ENCODE measurements around the gene FDXR. TPM values are rescaled to one million over a fixed set of nuclear protein-coding genes. Genes with fewer than 3 reads are reported as not detected.

The FDXR gene
- total RNA-seq, 5 donors from 2014 or later (not counting 1 experiment from before 2014, with no cell fraction given) = 4.2 to 20.7 (median 15.3) TPM

DNA sequence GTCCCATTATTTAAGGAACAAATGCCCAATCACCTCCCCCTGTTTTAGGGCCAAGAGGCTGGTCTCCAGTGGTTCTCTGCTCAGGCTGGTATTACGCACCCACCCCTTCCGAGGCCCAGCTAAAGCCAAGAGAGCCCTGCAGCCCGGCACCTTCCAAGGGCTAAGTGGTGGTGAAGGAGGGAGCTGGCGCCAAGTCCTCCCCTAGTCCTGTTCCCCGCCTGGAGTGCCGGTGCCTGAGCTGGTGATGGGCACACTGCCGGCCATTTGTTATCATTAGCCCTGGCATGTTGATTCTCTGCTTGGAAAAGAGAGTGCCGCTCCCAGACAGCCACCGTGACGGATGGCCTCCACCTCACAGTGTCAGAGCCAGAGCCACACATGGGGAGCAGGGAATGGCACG is 45.0 kb downstream of the FDXR start:
- Mint-ChIP-seq H3K27me3 (no peaks in the 10 kb centered on the region), H3K27ac (no peak overlapping the region), H3K9me3 (no peaks in the 10 kb centered on the region), H3K4me1 (no peaks in the 10 kb centered on the region), H3K4me3 (no peak overlapping the region), H3K36me3 (peaks cover 42% of the 10 kb centered on the region)
- POLR2A ChIA-PET = no interaction called here
- H3K27me3 ChIP-seq (replicated peaks in 1 of 2; ENCODE audit: control insufficient read depth in 2 of 2, extremely low read depth in 1 of 2, insufficient read depth in 2 of 2, low read length in 1 of 2) = no peaks in the 10 kb centered on the region
- no peak for ATAC-seq (replicated peaks in 1 of 4)
- CTCF ChIA-PET = no interaction called here
- no peaks in the 10 kb centered on the region for H3K9me3 ChIP-seq
- H3K36me3 ChIP-seq (ENCODE audit: control insufficient read depth in 2 of 2, extremely low read depth in 1 of 2, insufficient read depth in 1 of 2, low read length in 1 of 2) = peaks cover 21 to 43% of the 10 kb centered on the region in 2 donors
- WGBS (ENCODE audit: insufficient coverage) = 100% methylated on average over 9 of the region's 11 CpGs
- no peak for DNase-seq
- no peak overlapping the region for H3K4me3 ChIP-seq (ENCODE audit: control insufficient read depth in 1 of 2, extremely low read depth in 1 of 2, low read length in 1 of 2)
- no peaks in the 10 kb centered on the region for H3K4me1 ChIP-seq (ENCODE audit: control insufficient read depth in 1 of 2, extremely low read depth in 1 of 2, insufficient read depth in 2 of 2, low read length in 2 of 2)
- H3K27ac ChIP-seq (ENCODE audit: low read length) = no peak overlapping the region

GRCh38 chr17:74825952-74826719 is 46.7 kb downstream of the FDXR start:
- Mint-ChIP-seq H3K9me3 (no peaks in the 10 kb centered on the region), H3K4me1 (no peaks in the 10 kb centered on the region), H3K27me3 (no peaks in the 10 kb centered on the region), H3K36me3 (peaks cover 37% of the 10 kb centered on the region), H3K4me3 (no peak overlapping the region), H3K27ac (no peak overlapping the region)
- 93% methylated on average over 4 of the region's 9 CpGs for WGBS (ENCODE audit: insufficient coverage)
- CTCF ChIA-PET = interaction anchor here in 1 of 2 donors (0.5 kb wide), 1 partner anchor 534 kb away, joined by 5 read pairs; no protein-coding TSS in a partner anchor
- no peak overlapping the region for H3K27ac ChIP-seq (ENCODE audit: low read length)
- no peaks in the 10 kb centered on the region for H3K9me3 ChIP-seq
- H3K36me3 ChIP-seq (ENCODE audit: control insufficient read depth in 2 of 2, extremely low read depth in 1 of 2, insufficient read depth in 1 of 2, low read length in 1 of 2) = peaks cover 20 to 52% of the 10 kb centered on the region in 2 donors
- H3K4me1 ChIP-seq (ENCODE audit: control insufficient read depth in 1 of 2, extremely low read depth in 1 of 2, insufficient read depth in 2 of 2, low read length in 2 of 2) = no peaks in the 10 kb centered on the region
- POLR2A ChIA-PET = interaction anchor here in 1 of 2 donors (0.5 kb wide), 1 partner anchor 639 kb away, joined by 4 read pairs; no protein-coding TSS in a partner anchor
- H3K4me3 ChIP-seq (ENCODE audit: control insufficient read depth in 1 of 2, extremely low read depth in 1 of 2, low read length in 1 of 2) = no peak overlapping the region
- ATAC-seq (replicated peaks in 1 of 4) (no peak), DNase-seq (no peak)
- no peaks in the 10 kb centered on the region for H3K27me3 ChIP-seq (replicated peaks in 1 of 2; ENCODE audit: control insufficient read depth in 2 of 2, extremely low read depth in 1 of 2, insufficient read depth in 2 of 2, low read length in 1 of 2)

DNA sequence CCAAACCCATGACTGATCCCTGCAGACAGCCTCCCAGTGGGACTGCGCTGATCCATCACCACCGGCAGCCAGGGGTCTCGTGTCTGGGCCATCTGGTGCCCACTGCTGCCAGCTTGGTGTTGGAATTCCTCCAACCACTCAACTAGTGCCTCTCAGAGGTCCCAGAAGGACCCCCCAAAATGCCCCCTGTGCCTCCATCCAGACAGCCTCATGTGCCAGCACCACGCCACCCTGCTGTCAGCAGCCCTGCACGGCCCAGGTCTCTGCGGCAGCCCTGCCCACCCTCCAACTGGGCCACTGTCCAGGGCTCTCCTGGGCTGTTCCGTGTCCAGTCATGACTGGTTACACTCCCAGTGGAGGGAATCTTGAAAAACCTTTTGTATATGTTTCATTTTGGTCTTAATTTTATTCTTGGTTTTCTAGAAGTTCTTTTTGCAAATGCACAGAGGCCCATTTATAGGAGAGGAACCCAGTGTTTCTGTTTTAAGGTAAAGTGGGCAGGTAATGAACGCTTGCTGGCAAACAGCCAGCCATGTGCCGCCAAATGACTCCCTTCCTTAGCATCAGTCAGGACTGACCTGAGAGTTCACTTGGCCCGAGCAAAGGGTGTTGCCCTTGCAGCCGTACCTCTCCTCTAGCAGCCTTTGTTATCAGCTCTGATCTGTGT is 47.7 kb downstream of the FDXR start:
- no peaks in the 10 kb centered on the region for H3K27me3 Mint-ChIP-seq
- peaks cover 29% of the 10 kb centered on the region for H3K36me3 Mint-ChIP-seq
- peaks cover 0 to 3% of the 10 kb centered on the region in 2 experiments for H3K27me3 ChIP-seq (replicated peaks in 1 of 2; ENCODE audit: control insufficient read depth in 2 of 2, extremely low read depth in 1 of 2, insufficient read depth in 2 of 2, low read length in 1 of 2)
- no peaks in the 10 kb centered on the region for H3K9me3 Mint-ChIP-seq
- H3K36me3 ChIP-seq (ENCODE audit: control insufficient read depth in 2 of 2, extremely low read depth in 1 of 2, insufficient read depth in 1 of 2, low read length in 1 of 2) = peaks cover 23 to 55% of the 10 kb centered on the region in 2 donors
- H3K27ac ChIP-seq (ENCODE audit: low read length) = no peak overlapping the region
- 97% methylated on average over 8 of the region's 11 CpGs for WGBS (ENCODE audit: insufficient coverage)
- no peaks in the 10 kb centered on the region for H3K4me1 ChIP-seq (ENCODE audit: control insufficient read depth in 1 of 2, extremely low read depth in 1 of 2, insufficient read depth in 2 of 2, low read length in 2 of 2)
- CTCF ChIA-PET = no interaction called here
- H3K27ac Mint-ChIP-seq = no peak overlapping the region
- ATAC-seq (replicated peaks in 1 of 4) (no peak), DNase-seq (no peak)
- no peaks in the 10 kb centered on the region for H3K9me3 ChIP-seq
- no peak overlapping the region for H3K4me3 ChIP-seq (ENCODE audit: control insufficient read depth in 1 of 2, extremely low read depth in 1 of 2, low read length in 1 of 2)
- POLR2A ChIA-PET = no interaction called here
- no peak overlapping the region for H3K4me3 Mint-ChIP-seq
- H3K4me1 Mint-ChIP-seq = no peaks in the 10 kb centered on the region

DNA sequence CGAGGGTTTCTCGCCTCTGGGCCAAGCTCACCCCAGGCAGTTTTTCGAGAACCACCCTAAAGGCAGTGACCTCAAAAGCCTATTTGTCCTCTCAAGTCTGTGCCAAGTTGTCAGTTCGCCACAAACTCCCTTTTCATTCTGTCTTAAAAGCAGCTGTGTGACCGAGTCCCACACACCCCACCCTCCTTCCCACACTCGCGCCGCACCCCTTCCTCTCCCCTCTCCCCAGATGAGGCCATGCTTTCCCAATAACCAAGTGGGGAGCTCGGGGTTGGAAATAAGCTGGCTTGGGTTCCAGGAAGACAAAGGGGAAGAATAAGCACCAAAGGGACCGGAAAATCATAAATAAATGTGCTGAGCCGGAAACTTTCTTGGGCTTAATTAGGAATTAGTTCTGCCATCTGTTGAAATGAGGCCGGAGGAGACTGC is 49.8 kb downstream of the FDXR start:
- no peaks in the 10 kb centered on the region for H3K4me1 Mint-ChIP-seq

DNA sequence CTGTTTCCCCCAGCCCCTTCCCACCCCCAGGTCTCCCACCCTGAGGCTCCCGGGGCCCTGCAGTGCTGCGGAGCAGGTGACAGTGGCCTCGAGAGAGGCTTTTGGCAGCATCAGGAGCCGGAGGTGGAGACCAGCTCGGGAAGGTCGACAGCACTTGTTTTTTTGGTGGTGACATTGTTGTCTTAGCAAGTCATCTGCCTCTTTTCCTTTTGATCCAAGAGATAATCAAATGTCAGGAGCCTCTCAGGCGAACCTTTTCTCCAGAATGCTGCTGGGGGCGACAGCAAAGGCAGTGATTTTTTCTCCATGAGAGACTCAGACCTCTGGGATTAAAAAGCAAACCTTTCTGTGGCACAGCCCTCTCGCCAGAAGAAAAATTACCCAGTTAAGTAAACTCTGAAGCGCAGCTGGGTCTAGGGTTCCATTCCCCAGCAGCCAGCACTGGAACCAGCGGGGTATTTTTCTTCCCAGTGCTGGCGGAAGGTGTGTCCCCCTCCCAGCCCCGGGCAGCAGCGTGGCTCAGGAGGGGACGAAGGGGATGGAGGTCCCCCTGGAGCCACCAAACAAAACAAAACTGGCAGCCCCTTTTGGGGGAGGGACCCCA is 50.4 kb downstream of the FDXR start:
- CTCF ChIA-PET = no interaction called here
- peaks cover 31% of the 10 kb centered on the region for H3K36me3 Mint-ChIP-seq
- WGBS (ENCODE audit: insufficient coverage) = 94% methylated on average over 7 of the region's 15 CpGs

More for the DNA sequence above, 49.8 kb downstream of the FDXR start:
- ATAC-seq (replicated peaks in 1 of 4) (no peak), DNase-seq (no peak)
- Mint-ChIP-seq H3K4me3 (no peak overlapping the region), H3K36me3 (peaks cover 31% of the 10 kb centered on the region), H3K27me3 (no peaks in the 10 kb centered on the region), H3K27ac (no peak overlapping the region), H3K9me3 (no peaks in the 10 kb centered on the region)
- CTCF ChIA-PET = interaction anchor here in 1 of 2 donors (0.5 kb wide), 1 partner anchor 165 kb away, joined by 5 read pairs; no protein-coding TSS in a partner anchor
- POLR2A ChIA-PET = no interaction called here
- Histone ChIP-seq H3K27ac (ENCODE audit: low read length) (no peak overlapping the region), H3K36me3 (ENCODE audit: control insufficient read depth in 2 of 2, extremely low read depth in 1 of 2, insufficient read depth in 1 of 2, low read length in 1 of 2) (peaks cover 26 to 59% of the 10 kb centered on the region in 2 donors), H3K4me1 (ENCODE audit: control insufficient read depth in 1 of 2, extremely low read depth in 1 of 2, insufficient read depth in 2 of 2, low read length in 2 of 2) (no peaks in the 10 kb centered on the region), H3K4me3 (ENCODE audit: control insufficient read depth in 1 of 2, extremely low read depth in 1 of 2, low read length in 1 of 2) (no peak overlapping the region), H3K27me3 (replicated peaks in 1 of 2; ENCODE audit: control insufficient read depth in 2 of 2, extremely low read depth in 1 of 2, insufficient read depth in 2 of 2, low read length in 1 of 2) (peaks cover 0 to 3% of the 10 kb centered on the region in 2 experiments), H3K9me3 (no peaks in the 10 kb centered on the region)
- WGBS (ENCODE audit: insufficient coverage) = 90% methylated on average over 7 of the region's 12 CpGs

DNA sequence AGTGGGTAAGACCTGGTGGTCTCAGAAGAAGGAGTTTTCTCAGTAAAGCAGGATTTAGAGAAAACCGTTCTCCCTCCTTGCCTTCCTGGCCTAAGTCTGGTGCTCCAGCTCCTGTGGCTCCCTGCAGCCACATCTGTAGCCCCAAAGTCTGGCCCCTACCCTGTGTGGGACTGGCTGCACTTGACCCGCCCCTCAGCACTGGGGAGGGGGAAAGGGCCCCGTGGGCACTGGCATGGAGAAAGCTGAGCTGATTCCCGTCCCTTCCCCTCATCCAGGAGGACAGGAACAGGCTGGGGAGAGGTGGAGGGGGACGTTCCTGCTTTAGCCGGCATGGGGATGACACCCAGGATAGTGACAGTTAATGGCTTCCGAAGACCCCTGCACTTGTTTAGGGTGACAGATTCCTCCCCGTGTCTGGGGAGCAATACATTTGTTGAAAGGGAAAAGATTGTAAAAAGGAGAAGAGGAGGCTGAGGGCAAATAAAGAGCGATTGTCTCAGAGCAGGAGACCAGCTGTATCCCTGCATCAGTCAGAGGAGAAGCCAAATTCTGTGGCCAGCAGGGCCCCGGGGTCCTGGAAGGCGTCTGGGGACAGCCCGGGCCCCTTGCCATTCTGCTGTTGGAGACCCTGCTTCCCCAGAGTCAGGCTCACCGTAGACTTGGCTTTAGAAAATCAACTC is 51.0 kb downstream of the FDXR start:
- Mint-ChIP-seq H3K36me3 (peaks cover 34% of the 10 kb centered on the region), H3K27me3 (no peaks in the 10 kb centered on the region), H3K27ac (no peak overlapping the region), H3K4me1 (no peaks in the 10 kb centered on the region), H3K9me3 (no peaks in the 10 kb centered on the region), H3K4me3 (no peak overlapping the region)
- Histone ChIP-seq H3K27me3 (replicated peaks in 1 of 2; ENCODE audit: control insufficient read depth in 2 of 2, extremely low read depth in 1 of 2, insufficient read depth in 2 of 2, low read length in 1 of 2) (peaks cover 0 to 3% of the 10 kb centered on the region in 2 experiments), H3K27ac (ENCODE audit: low read length) (no peak overlapping the region), H3K36me3 (ENCODE audit: control insufficient read depth in 2 of 2, extremely low read depth in 1 of 2, insufficient read depth in 1 of 2, low read length in 1 of 2) (peaks cover 29 to 69% of the 10 kb centered on the region in 2 donors), H3K4me3 (ENCODE audit: control insufficient read depth in 1 of 2, extremely low read depth in 1 of 2, low read length in 1 of 2) (no peak overlapping the region), H3K9me3 (no peaks in the 10 kb centered on the region), H3K4me1 (ENCODE audit: control insufficient read depth in 1 of 2, extremely low read depth in 1 of 2, insufficient read depth in 2 of 2, low read length in 2 of 2) (no peaks in the 10 kb centered on the region)
- WGBS (ENCODE audit: insufficient coverage) = 90% methylated on average over 7 of the region's 13 CpGs
- ATAC-seq (replicated peaks in 1 of 4) (no peak), DNase-seq (no peak)
- POLR2A ChIA-PET = no interaction called here
- CTCF ChIA-PET = no interaction called here

More for the DNA sequence above, 50.4 kb downstream of the FDXR start:
- Mint-ChIP-seq H3K4me1 (no peaks in the 10 kb centered on the region), H3K27me3 (no peaks in the 10 kb centered on the region), H3K27ac (no peak overlapping the region), H3K4me3 (no peak overlapping the region), H3K9me3 (no peaks in the 10 kb centered on the region)
- DNase-seq (no peak), ATAC-seq (replicated peaks in 1 of 4) (no peak)
- Histone ChIP-seq H3K9me3 (no peaks in the 10 kb centered on the region), H3K27ac (ENCODE audit: low read length) (no peak overlapping the region), H3K27me3 (replicated peaks in 1 of 2; ENCODE audit: control insufficient read depth in 2 of 2, extremely low read depth in 1 of 2, insufficient read depth in 2 of 2, low read length in 1 of 2) (peaks cover 0 to 3% of the 10 kb centered on the region in 2 experiments), H3K4me1 (ENCODE audit: control insufficient read depth in 1 of 2, extremely low read depth in 1 of 2, insufficient read depth in 2 of 2, low read length in 2 of 2) (no peaks in the 10 kb centered on the region), H3K4me3 (ENCODE audit: control insufficient read depth in 1 of 2, extremely low read depth in 1 of 2, low read length in 1 of 2) (no peak overlapping the region), H3K36me3 (ENCODE audit: control insufficient read depth in 2 of 2, extremely low read depth in 1 of 2, insufficient read depth in 1 of 2, low read length in 1 of 2) (peaks cover 29 to 64% of the 10 kb centered on the region in 2 donors)
- POLR2A ChIA-PET = no interaction called here

All from T-cell (primary cell).